CD14-positive monocyte (primary cell): Measurements from ENCODE around the gene GAS6. TPM values are rescaled to one million over a fixed set of nuclear protein-coding genes. Genes with fewer than 3 reads are reported as not detected.

Experiments used
- DNase-seq, 3 donors: peaks; one replicate each; pipeline ENCODE4 v3.0.0-alpha.2; 2011 to 2022
- H2AFZ ChIP-seq: 2 replicates; pipeline ENCODE4 v1.6.0; 2012; ENCODE audit warnings: mild to moderate bottlenecking, low read depth, low read length, inconsistent platforms; ENCODE audit not compliant: insufficient read depth, poor library complexity, severe bottlenecking
- H3K27ac ChIP-seq, 2 donors: 1 replicate in 1 of 2; 2 replicates in 1 of 2; pipeline ENCODE4 v1.5.1; 2012 to 2013; ENCODE audit warnings: low read length in 2 of 2, control low read depth in 1 of 2, inconsistent platforms in 1 of 2, low read depth in 1 of 2, mild to moderate bottlenecking in 1 of 2
- H3K27me3 ChIP-seq, 2 donors: one replicate each; pipeline versions ENCODE4 v1.6.0 to v1.6.1; 2011 to 2013; ENCODE audit warnings: low read length in 2 of 2; ENCODE audit not compliant: control insufficient read depth in 2 of 2, insufficient read depth in 2 of 2
- H3K36me3 ChIP-seq, 2 donors: replicated peaks in 1 of 2; 1 replicate in 1 of 2; 2 replicates in 1 of 2; pipeline versions ENCODE4 v1.5.1 to v1.6.1; 2012 to 2013; ENCODE audit warnings: low read length in 2 of 2, control low read depth in 1 of 2, inconsistent platforms in 1 of 2, mild to moderate bottlenecking in 1 of 2; ENCODE audit not compliant: insufficient read depth in 2 of 2, control insufficient read depth in 1 of 2
- H3K4me1 ChIP-seq, 2 donors: 1 replicate in 1 of 2; 2 replicates in 1 of 2; pipeline versions ENCODE4 v1.5.1 to v1.6.1; 2012 to 2013; ENCODE audit warnings: low read length in 2 of 2, control low read depth in 1 of 2, inconsistent platforms in 1 of 2, mild to moderate bottlenecking in 1 of 2, moderate library complexity in 1 of 2; ENCODE audit not compliant: insufficient read depth in 2 of 2, control insufficient read depth in 1 of 2
- H3K4me2 ChIP-seq: replicated peaks from 2 replicates; pipeline ENCODE3; 2012; ENCODE audit warnings: low read length, moderate library complexity, mild to moderate bottlenecking; ENCODE audit not compliant: poor library complexity, severe bottlenecking; ENCODE audit errors: extremely low read depth
- H3K4me3 ChIP-seq, 3 experiments: fragments of 200-600 bp in 1 of 3; sonication (generic) in 1 of 3; replicated peaks in 1 of 3; 1 replicate in 2 of 3; 2 replicates in 1 of 3; pipeline ENCODE4 v1.5.1; 2011 to 2013; ENCODE audit warnings: low read length in 3 of 3, mild to moderate bottlenecking in 3 of 3, control low read depth in 2 of 3, low read depth in 2 of 3, inconsistent platforms in 1 of 3, moderate library complexity in 1 of 3
- H3K79me2 ChIP-seq: 2 replicates; pipeline ENCODE4 v1.6.0; 2012; ENCODE audit warnings: mild to moderate bottlenecking, control low read depth, inconsistent platforms, low read length, moderate library complexity; ENCODE audit not compliant: insufficient read depth
- H3K9ac ChIP-seq: 2 replicates; pipeline ENCODE4 v1.6.0; 2017; ENCODE audit warnings: low read length, mild to moderate bottlenecking; ENCODE audit not compliant: insufficient read depth, poor library complexity, severe bottlenecking
- H3K9me3 ChIP-seq, 2 donors: replicated peaks in 1 of 2; 1 replicate in 1 of 2; 2 replicates in 1 of 2; pipeline versions ENCODE4 v1.5.1 to v1.6.1; 2012 to 2013; ENCODE audit warnings: low read length in 2 of 2, control low read depth in 1 of 2; ENCODE audit not compliant: control insufficient read depth in 1 of 2, insufficient read depth in 1 of 2
- H4K20me1 ChIP-seq: 2 replicates; pipeline ENCODE4 v1.6.0; 2012; ENCODE audit warnings: mild to moderate bottlenecking, low read length, control low read depth, moderate library complexity; ENCODE audit not compliant: insufficient read depth
- H3K27ac Mint-ChIP-seq, 7 donors: one replicate each; pipeline ENCODE4 v1.8.0; 2020; ENCODE audit warnings: mild to moderate bottlenecking in 7 of 7, mixed read lengths in 7 of 7, moderate library complexity in 6 of 7, inconsistent platforms in 2 of 7
- H3K27me3 Mint-ChIP-seq, 3 donors: one replicate each; pipeline ENCODE4 v1.8.0; 2021 to 2022; ENCODE audit warnings: low read depth in 3 of 3, mild to moderate bottlenecking in 3 of 3, mixed read lengths in 3 of 3, moderate library complexity in 3 of 3, inconsistent platforms in 1 of 3
- H3K36me3 Mint-ChIP-seq, 2 donors: one replicate each; pipeline ENCODE4 v1.8.0; 2020; ENCODE audit warnings: mixed read lengths in 2 of 2, inconsistent platforms in 1 of 2, mild to moderate bottlenecking in 1 of 2
- H3K4me1 Mint-ChIP-seq: one replicate; pipeline ENCODE4 v1.8.0; 2020; ENCODE audit warnings: mild to moderate bottlenecking, mixed read lengths
- H3K4me3 Mint-ChIP-seq, 2 donors: one replicate each; pipeline ENCODE4 v1.8.0; 2020; ENCODE audit warnings: mild to moderate bottlenecking in 2 of 2, mixed read lengths in 2 of 2, moderate library complexity in 1 of 2
- H3K9me3 Mint-ChIP-seq, 7 donors: one replicate each; pipeline ENCODE4 v1.8.0; 2020 to 2022; ENCODE audit warnings: mixed read lengths in 7 of 7, mild to moderate bottlenecking in 6 of 7, moderate library complexity in 6 of 7, inconsistent platforms in 2 of 7
- CTCF ChIP-seq: fragments of 200-600 bp; IDR thresholded peaks from one replicate; pipeline ENCODE4 v1.8.0; 2022; ENCODE audit warnings: antibody characterized with exemption, mild to moderate bottlenecking
- WGBS: methylation state at CpG from one replicate; pipeline ENCODE4 v1.1.5; 2013; ENCODE audit warnings: missing lambda C conversion rate; ENCODE audit not compliant: insufficient coverage; 5-methylcytosine and 5-hydroxymethylcytosine counted together
- intact Hi-C, 2 donors: fragments of 100-400 bp; cut with micrococcal nuclease; formaldehyde crosslinking; loops; one replicate each; pipeline versions ENCODE4 v1.15.0 to v1.15.1; 2023
- polyA plus RNA-seq, 3 donors: library from polyadenylated mRNA; depleted of rRNA in 1 of 3; unstranded in 2 of 3; stranded (reverse) in 1 of 3; fragments of 300-500 nt in 2 of 3; fragments of >200 nt in 1 of 3; fragmentation: Illumina TruSeq in 2 of 3; gene quantifications; 1 replicate in 2 of 3; 2 replicates in 1 of 3; pipeline ENCODE4 v1.2.3, GENCODE V29; 2012 to 2021

The GAS6 gene
- polyA plus RNA-seq, 3 donors = 1.8 to 7.5 (median 1.9) TPM

DNA sequence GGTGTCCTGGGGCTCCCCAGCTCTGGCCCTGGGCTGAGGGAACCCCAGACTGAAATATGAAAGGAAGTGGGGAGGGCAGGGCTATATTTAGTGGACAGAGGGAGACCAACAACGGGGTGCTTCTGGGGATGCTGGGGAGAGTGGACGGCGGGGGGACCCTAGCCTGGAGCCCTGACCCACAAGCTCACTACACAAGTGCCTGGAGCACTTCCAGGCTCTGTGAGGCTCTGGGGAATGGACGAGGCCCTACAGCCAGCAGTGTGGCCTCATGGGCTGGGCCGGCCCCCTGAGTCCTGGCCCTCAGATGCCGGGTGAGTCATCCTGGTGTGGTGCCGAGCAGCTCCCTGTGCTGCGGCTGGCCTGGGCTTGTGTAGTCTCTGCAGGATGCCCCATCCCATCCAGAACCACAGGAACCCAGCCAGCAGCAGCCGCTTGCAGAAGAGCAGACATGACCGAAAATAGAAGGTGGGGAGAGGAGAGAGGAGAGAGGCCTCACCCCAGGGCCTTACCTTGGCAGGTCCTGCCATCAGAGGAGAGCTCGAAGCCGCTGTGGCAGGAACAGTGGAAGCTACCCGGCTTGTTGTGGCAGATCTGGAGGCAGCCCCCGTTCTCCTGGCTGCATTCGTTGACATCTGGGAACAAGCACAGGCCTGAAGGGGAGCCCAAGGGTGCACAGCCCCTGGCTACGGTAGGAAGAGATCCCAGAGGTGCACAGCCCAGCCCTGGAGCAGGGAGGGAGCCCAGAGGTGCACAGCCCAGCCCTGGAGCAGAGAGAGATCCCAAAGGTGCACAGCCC is 26.1 kb downstream of the GAS6 start:
- H3K9ac ChIP-seq = no peak overlapping the region
- H3K4me2 ChIP-seq = no peak overlapping the region
- no peak overlapping the region for H3K27ac ChIP-seq

More for the DNA sequence above, 26.1 kb downstream of the GAS6 start:
- no peaks in the 10 kb centered on the region for H3K4me1 ChIP-seq
- no peak for TF ChIP-seq CTCF
- no peaks in the 10 kb centered on the region for H3K36me3 ChIP-seq
- intact Hi-C loops = no loop called here
- peaks cover 0 to 17% (median 0%) of the 10 kb centered on the region in 7 donors for H3K9me3 Mint-ChIP-seq
- no peak overlapping the region for H3K4me3 Mint-ChIP-seq
- H3K79me2 ChIP-seq = no peaks in the 10 kb centered on the region
- no peaks in the 10 kb centered on the region for H3K9me3 ChIP-seq
- H3K27ac Mint-ChIP-seq = peak overlapping the region in 1 of 7 donors; percentile 80
- H3K4me3 ChIP-seq = no peak overlapping the region
- no peak for DNase-seq
- 81% methylated on average over 13 of the region's 16 CpGs for WGBS
- H4K20me1 ChIP-seq = no peaks in the 10 kb centered on the region
- H2AFZ ChIP-seq = no peak overlapping the region
- H3K27me3 Mint-ChIP-seq = peaks cover 14 to 23% (median 14%) of the 10 kb centered on the region in 3 donors
- peaks cover 14 to 34% of the 10 kb centered on the region in 2 donors for H3K36me3 Mint-ChIP-seq
- peaks cover 0 to 14% of the 10 kb centered on the region in 2 donors for H3K27me3 ChIP-seq
- peaks cover 11% of the 10 kb centered on the region for H3K4me1 Mint-ChIP-seq
